OCI-LY3 (cell line): Measurements from ENCODE around the gene SAMD4B.

ENCODE experiments used
- EZH2phosphoT487 ChIP-seq: fragments of 200-600 bp; shearing (Covaris generic); IDR thresholded peaks from 2 replicates; pipeline ENCODE4 v1.6.1; 2018; ENCODE audit warnings: antibody characterized with exemption, mixed run types, low read depth
- TF ChIP-seq, protein P1 (sequence below): fragments of 200-600, 300-600 bp; sonication (generic); IDR thresholded peaks from 2 replicates; pipeline ENCODE4 v1.5.1; 2014; ENCODE audit warnings: antibody characterized with exemption, low read length, low read depth

GRCh38 chr19:39307822-39308530 is 34.2 kb upstream of the SAMD4B start:
- TF ChIP-seq, protein P1, sequence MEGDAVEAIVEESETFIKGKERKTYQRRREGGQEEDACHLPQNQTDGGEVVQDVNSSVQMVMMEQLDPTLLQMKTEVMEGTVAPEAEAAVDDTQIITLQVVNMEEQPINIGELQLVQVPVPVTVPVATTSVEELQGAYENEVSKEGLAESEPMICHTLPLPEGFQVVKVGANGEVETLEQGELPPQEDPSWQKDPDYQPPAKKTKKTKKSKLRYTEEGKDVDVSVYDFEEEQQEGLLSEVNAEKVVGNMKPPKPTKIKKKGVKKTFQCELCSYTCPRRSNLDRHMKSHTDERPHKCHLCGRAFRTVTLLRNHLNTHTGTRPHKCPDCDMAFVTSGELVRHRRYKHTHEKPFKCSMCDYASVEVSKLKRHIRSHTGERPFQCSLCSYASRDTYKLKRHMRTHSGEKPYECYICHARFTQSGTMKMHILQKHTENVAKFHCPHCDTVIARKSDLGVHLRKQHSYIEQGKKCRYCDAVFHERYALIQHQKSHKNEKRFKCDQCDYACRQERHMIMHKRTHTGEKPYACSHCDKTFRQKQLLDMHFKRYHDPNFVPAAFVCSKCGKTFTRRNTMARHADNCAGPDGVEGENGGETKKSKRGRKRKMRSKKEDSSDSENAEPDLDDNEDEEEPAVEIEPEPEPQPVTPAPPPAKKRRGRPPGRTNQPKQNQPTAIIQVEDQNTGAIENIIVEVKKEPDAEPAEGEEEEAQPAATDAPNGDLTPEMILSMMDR = no peak
- no peak for TF ChIP-seq EZH2phosphoT487
